ENCODE results near the gene ZNF501. TPM values are rescaled to one million over a fixed set of nuclear protein-coding genes. Genes with fewer than 3 reads are reported as not detected.
A peak's percentile ranks its signal among the peaks of the same experiment; 100 is the strongest.

ZNF501 gene
- 5.2 TPM for total RNA-seq

DNA sequence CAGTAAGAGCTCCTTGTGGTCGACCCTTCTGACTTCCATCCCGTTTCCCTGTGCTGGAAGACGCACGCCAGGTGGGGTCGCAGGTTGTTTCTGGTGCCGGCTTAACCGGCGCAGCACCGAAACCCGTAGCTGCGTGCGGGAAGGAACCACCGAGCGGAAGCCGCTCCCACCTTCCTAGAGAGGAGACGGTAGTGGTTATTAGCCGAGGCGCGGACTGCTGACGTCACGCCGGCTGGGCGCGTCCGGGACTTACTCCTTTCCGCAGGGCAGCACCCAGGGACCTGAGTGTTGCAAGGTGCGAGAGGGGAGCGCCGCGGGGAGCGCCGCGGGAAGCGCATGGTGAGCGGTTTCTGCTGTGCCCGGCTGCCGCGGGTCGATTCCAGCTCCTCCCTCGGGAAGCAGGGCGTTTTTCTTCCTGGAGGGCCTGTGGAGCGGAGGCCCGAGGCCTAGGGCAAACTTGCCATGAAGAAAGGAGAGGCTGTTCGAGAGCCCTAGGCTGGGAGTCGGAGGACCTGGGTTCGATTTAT lies at the start of gene ZNF501:
TSS of gene ZNF501 (plus strand) at position 252 of the 527 bp plus-strand sequence. CDS start 4,787 bp downstream, outside the sequence.
- H3K27ac ChIP-seq (ENCODE audit: low read depth, low read length): peak within 1 kb of the TSS; percentile 7
- H3K4me1 ChIP-seq (ENCODE audit: control insufficient read depth in 3 of 3, insufficient read depth in 3 of 3, low read length in 3 of 3): peaks cover 0 to 5% (median 2%) of the 10 kb centered on the region in 3 donors
- H3K4me3 ChIP-seq (ENCODE audit: low read length in 3 of 3): peak within 1 kb of the TSS; percentile 84 to 97 (median 92)
- H3K27me3 ChIP-seq (ENCODE audit: control insufficient read depth in 3 of 3, insufficient read depth in 3 of 3, low read length in 3 of 3): no peaks in the 10 kb centered on the region
- H3K9me3 ChIP-seq (ENCODE audit: control insufficient read depth in 3 of 3, low read length in 3 of 3): peaks cover 10 to 35% (median 25%) of the 10 kb centered on the region in 3 donors
- H3K9ac ChIP-seq (ENCODE audit: low read depth in 1 of 3, low read length in 3 of 3): peak within 1 kb of the TSS; percentile 67 to 90 (median 86)
- H3K36me3 ChIP-seq (ENCODE audit: control insufficient read depth in 3 of 3, insufficient read depth in 3 of 3, low read length in 3 of 3): peaks cover 29 to 32% (median 32%) of the 10 kb centered on the region in 3 donors

DNA sequence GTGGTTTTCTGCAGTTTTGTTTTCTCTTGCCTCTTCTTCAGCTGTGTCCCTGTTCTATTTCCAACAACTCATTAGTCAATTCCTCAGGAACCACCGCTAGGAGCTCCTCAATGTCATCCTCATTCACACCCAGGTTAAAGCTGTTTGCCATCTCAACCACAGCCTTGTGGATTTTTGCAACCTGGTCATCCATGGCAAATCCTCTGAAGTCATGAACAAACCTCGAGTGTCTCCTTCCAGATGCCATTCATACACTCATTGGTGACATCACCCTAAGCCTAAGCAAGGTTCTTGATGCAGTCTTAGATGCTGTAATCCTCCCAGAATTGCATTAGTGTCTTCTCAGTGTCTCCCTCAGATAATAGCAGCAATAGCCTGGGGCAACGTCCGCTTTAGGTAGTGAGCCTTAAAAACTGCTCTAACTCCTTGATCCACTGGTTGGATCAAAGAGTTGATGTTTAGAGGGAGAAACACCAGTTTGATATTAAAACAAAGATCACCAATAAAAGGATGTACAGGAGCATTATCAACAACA lies 48.4 kb upstream of the ZNF501 start:
- H3K9me3 ChIP-seq (ENCODE audit: control insufficient read depth in 3 of 3, low read length in 3 of 3): peaks cover 0 to 2% (median 0%) of the 10 kb centered on the region in 3 donors
- H3K4me1 ChIP-seq (ENCODE audit: control insufficient read depth in 3 of 3, insufficient read depth in 3 of 3, low read length in 3 of 3): peaks cover 0 to 9% (median 4%) of the 10 kb centered on the region in 3 donors
- no peak overlapping the region for H3K4me3 ChIP-seq (ENCODE audit: low read length in 3 of 3)
- H3K9ac ChIP-seq (ENCODE audit: low read depth in 1 of 3, low read length in 3 of 3): no peak overlapping the region
- peaks cover 0 to 2% (median 0%) of the 10 kb centered on the region in 3 donors for H3K27me3 ChIP-seq (ENCODE audit: control insufficient read depth in 3 of 3, insufficient read depth in 3 of 3, low read length in 3 of 3)
- H3K27ac ChIP-seq (ENCODE audit: low read depth, low read length): no peak overlapping the region
- peaks cover 0 to 11% (median 6%) of the 10 kb centered on the region in 3 donors for H3K36me3 ChIP-seq (ENCODE audit: control insufficient read depth in 3 of 3, insufficient read depth in 3 of 3, low read length in 3 of 3)

DNA sequence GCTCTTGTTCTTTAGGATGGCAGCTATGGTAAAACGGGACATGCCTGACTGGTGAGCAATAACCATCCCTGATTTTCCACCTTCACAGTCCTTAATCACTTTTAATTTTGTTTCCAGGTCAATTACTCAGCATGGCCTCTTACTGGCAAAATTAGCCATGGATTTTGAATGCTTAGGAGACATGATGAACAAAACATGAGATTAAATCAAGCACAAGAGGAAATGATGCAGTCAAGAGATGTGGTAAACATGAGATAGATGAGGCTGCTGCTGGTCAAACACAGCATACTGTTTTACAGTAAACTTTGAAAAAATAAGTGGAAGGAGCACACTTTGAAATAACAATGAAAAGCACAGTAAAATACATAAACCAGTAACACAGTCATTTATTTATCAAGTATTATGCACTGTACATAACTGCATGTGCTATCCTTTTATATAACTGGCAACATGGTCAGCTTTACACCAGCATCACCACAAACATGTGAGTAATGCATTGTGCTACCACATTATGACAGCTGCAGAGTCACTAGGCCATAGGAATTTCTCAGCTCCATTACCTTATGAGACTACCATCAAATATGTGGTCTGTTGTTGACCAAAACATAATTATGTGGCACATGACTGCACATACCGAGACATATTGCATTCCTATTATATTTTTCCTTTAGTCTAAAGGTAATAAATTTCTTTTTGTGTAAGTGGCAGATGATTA lies 47.1 kb upstream of the ZNF501 start:
- H3K4me3 ChIP-seq (ENCODE audit: low read length in 3 of 3): no peak overlapping the region
- peaks cover 0 to 9% (median 4%) of the 10 kb centered on the region in 3 donors for H3K4me1 ChIP-seq (ENCODE audit: control insufficient read depth in 3 of 3, insufficient read depth in 3 of 3, low read length in 3 of 3)
- H3K9me3 ChIP-seq (ENCODE audit: control insufficient read depth in 3 of 3, low read length in 3 of 3): peaks cover 0 to 2% (median 0%) of the 10 kb centered on the region in 3 donors
- no peak overlapping the region for H3K9ac ChIP-seq (ENCODE audit: low read depth in 1 of 3, low read length in 3 of 3)
- no peak overlapping the region for H3K27ac ChIP-seq (ENCODE audit: low read depth, low read length)
- H3K27me3 ChIP-seq (ENCODE audit: control insufficient read depth in 3 of 3, insufficient read depth in 3 of 3, low read length in 3 of 3): peaks cover 0 to 4% (median 0%) of the 10 kb centered on the region in 3 donors
- peaks cover 0 to 11% (median 6%) of the 10 kb centered on the region in 3 donors for H3K36me3 ChIP-seq (ENCODE audit: control insufficient read depth in 3 of 3, insufficient read depth in 3 of 3, low read length in 3 of 3)

DNA sequence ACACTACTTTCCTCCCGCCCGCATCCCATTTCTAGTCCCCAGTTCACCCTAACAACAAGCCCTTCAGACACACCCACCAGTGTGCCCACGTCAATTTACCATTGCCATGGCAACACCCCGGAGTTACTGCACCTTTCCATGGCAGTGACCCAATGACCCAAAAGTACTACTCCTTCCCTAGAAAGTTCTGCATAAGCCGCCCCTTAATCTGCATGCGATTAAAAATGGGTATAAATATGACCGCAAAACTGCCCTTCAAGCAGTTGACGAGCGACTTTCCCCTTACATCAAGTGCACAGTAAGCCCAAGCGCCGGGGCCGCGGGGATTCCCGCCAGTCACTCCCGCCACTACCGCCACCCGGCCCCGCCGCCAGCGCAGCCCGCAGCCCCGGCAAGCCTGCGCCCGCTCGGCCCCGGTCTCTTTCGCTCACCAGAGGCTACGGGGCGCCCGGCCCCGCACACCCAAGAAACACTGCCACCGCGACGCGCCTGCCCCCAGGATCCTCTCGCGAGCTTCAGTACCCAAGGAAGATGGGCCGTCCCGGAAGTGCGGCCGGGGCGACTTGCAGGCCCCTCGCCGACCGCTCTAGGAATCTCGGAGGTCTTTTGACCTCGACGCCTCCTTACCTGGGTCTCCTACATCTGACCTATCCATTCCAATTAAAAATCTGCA lies 44.2 kb upstream of the ZNF501 start:
- H3K27ac ChIP-seq (ENCODE audit: low read depth, low read length): no peak overlapping the region
- peak overlapping the region; percentile 71 to 78 (median 77) for H3K4me3 ChIP-seq (ENCODE audit: low read length in 3 of 3)
- H3K9ac ChIP-seq (ENCODE audit: low read depth in 1 of 3, low read length in 3 of 3): peak overlapping the region; percentile 26 to 68 (median 60)
- peaks cover 0 to 9% (median 4%) of the 10 kb centered on the region in 3 donors for H3K4me1 ChIP-seq (ENCODE audit: control insufficient read depth in 3 of 3, insufficient read depth in 3 of 3, low read length in 3 of 3)
- peaks cover 0 to 11% (median 6%) of the 10 kb centered on the region in 3 donors for H3K36me3 ChIP-seq (ENCODE audit: control insufficient read depth in 3 of 3, insufficient read depth in 3 of 3, low read length in 3 of 3)
- H3K9me3 ChIP-seq (ENCODE audit: control insufficient read depth in 3 of 3, low read length in 3 of 3): peaks cover 0 to 2% (median 0%) of the 10 kb centered on the region in 3 donors
- peaks cover 0 to 4% (median 4%) of the 10 kb centered on the region in 3 donors for H3K27me3 ChIP-seq (ENCODE audit: control insufficient read depth in 3 of 3, insufficient read depth in 3 of 3, low read length in 3 of 3)

DNA sequence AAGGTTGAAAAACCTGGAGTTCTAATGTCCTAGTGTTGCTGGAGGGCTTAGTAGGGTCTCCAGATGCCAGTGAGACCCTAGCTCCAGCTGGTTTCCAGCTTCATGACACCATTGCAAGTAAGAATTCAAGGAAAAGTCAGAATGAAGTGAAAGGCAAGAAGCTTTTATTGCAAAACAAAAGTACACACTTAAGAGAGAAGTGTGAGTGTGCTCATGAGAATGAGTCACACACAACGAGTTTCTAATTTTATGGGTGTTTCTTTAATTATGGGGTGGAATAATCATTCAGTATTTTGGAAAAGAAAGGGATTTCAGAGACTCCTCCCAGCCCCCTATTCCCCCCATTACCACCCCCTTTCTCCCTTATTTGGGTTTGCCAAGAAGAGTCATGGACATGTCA lies 41.5 kb upstream of the ZNF501 start:
- H3K27me3 ChIP-seq (ENCODE audit: control insufficient read depth in 3 of 3, insufficient read depth in 3 of 3, low read length in 3 of 3): peaks cover 0 to 4% (median 4%) of the 10 kb centered on the region in 3 donors
- peaks cover 0 to 9% (median under 1%) of the 10 kb centered on the region in 3 donors for H3K36me3 ChIP-seq (ENCODE audit: control insufficient read depth in 3 of 3, insufficient read depth in 3 of 3, low read length in 3 of 3)
- peaks cover 0 to 9% (median 4%) of the 10 kb centered on the region in 3 donors for H3K4me1 ChIP-seq (ENCODE audit: control insufficient read depth in 3 of 3, insufficient read depth in 3 of 3, low read length in 3 of 3)
- no peaks in the 10 kb centered on the region for H3K9me3 ChIP-seq (ENCODE audit: control insufficient read depth in 3 of 3, low read length in 3 of 3)
- H3K4me3 ChIP-seq (ENCODE audit: low read length in 3 of 3): no peak overlapping the region
- H3K27ac ChIP-seq (ENCODE audit: low read depth, low read length): no peak overlapping the region
- H3K9ac ChIP-seq (ENCODE audit: low read depth in 1 of 3, low read length in 3 of 3): no peak overlapping the region

DNA sequence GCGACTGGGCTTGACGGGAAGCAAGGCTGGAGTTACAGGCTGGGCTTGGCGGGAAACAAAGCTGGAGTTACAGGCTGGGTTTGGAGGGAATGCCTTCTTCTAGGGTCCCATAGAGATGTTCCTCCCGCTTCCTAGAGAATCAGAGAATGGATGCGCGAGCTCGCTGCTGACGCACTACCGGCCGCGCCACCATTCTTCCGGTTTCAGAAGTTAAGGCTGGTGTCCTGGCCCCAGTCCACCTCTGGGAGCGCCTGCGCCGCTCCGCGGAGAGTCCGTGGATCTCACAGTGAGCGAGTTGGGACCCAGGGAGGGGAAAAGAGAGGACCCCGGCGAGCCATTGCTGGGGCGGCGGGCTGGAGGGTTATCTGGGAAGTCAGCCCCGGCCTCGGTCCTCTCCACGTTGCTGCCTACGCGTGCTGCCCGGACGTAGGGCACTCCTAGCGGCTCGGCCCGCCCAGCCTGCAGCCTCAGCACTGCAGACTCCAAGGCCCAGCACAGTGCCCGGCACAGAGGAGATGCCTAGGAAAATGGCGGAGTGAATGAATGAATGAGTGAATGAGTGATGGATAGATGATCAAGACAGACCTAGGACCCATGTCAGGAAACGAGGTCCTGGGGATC lies 16.9 kb upstream of the ZNF501 start, which contains the start of gene ZNF502:
TSS of gene ZNF502 (plus strand) at position 206 of the 621 bp plus-strand sequence. CDS start 7,602 bp downstream, outside the sequence.
- Histone ChIP-seq H3K9me3 (ENCODE audit: control insufficient read depth in 3 of 3, low read length in 3 of 3) (peaks cover 9 to 18% (median 12%) of the 10 kb centered on the region in 3 donors), H3K9ac (ENCODE audit: low read depth in 1 of 3, low read length in 3 of 3) (peak within 1 kb of the TSS; percentile 73 to 82 (median 80))

DNA sequence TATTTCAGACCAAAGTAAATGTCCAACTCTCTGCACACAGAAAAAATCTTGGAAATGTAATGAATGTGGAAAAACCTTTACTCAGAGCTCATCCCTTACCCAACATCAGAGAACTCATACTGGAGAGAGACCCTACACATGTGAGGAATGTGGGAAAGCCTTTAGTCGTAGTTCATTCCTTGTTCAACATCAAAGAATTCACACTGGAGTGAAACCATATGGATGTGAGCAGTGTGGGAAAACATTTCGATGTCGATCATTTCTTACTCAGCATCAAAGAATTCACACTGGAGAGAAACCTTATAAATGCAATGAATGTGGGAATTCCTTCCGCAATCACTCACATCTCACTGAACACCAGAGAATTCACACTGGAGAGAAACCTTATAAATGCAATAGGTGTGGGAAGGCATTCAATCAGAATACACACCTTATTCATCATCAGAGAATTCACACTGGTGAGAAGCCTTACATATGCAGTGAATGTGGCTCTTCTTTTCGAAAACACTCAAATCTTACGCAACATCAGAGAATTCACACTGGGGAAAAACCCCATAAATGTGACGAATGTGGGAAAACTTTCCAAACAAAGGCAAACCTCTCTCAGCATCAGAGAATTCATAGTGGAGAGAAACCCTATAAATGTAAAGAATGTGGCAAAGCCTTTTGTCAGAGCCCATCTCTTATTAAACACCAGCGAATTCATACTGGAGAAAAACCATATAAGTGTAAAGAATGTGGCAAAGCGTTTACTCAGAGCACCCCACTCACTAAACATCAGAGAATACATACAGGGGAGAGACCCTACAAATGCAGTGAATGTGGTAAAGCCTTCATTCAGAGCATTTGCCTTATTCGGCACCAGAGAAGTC lies 8.0 kb upstream of the ZNF501 start:
- Histone ChIP-seq H3K9me3 (ENCODE audit: control insufficient read depth in 3 of 3, low read length in 3 of 3) (peaks cover 33 to 67% (median 58%) of the 10 kb centered on the region in 3 donors), H3K27me3 (ENCODE audit: control insufficient read depth in 3 of 3, insufficient read depth in 3 of 3, low read length in 3 of 3) (no peaks in the 10 kb centered on the region), H3K4me3 (ENCODE audit: low read length in 3 of 3) (peak overlapping the region in 2 of 3 donors; percentile 23 to 52), H3K36me3 (ENCODE audit: control insufficient read depth in 3 of 3, insufficient read depth in 3 of 3, low read length in 3 of 3) (peaks cover 43 to 57% (median 48%) of the 10 kb centered on the region in 3 donors), H3K9ac (ENCODE audit: low read depth in 1 of 3, low read length in 3 of 3) (no peak overlapping the region), H3K4me1 (ENCODE audit: control insufficient read depth in 3 of 3, insufficient read depth in 3 of 3, low read length in 3 of 3) (no peaks in the 10 kb centered on the region), H3K27ac (ENCODE audit: low read depth, low read length) (no peak overlapping the region)

More for the DNA sequence above, 16.9 kb upstream of the ZNF501 start, which contains the start of gene ZNF502:
- Histone ChIP-seq H3K4me3 (ENCODE audit: low read length in 3 of 3) (peak within 1 kb of the TSS; percentile 86 to 94 (median 93)), H3K36me3 (ENCODE audit: control insufficient read depth in 3 of 3, insufficient read depth in 3 of 3, low read length in 3 of 3) (peaks cover 4 to 9% (median 8%) of the 10 kb centered on the region in 3 donors), H3K27me3 (ENCODE audit: control insufficient read depth in 3 of 3, insufficient read depth in 3 of 3, low read length in 3 of 3) (peaks cover 0 to 5% (median 3%) of the 10 kb centered on the region in 3 donors), H3K27ac (ENCODE audit: low read depth, low read length) (peak within 1 kb of the TSS; percentile 56), H3K4me1 (ENCODE audit: control insufficient read depth in 3 of 3, insufficient read depth in 3 of 3, low read length in 3 of 3) (no peaks in the 10 kb centered on the region)

DNA sequence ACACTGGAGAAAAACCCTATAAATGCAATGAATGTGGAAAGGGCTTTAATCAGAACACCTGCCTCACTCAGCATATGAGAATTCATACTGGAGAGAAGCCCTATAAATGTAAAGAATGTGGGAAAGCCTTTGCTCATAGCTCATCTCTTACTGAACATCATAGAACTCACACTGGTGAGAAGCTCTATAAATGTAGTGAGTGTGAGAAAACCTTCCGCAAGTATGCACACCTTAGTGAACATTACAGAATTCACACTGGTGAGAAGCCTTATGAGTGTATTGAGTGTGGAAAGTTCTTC lies 7.4 kb upstream of the ZNF501 start:
- Histone ChIP-seq H3K4me3 (ENCODE audit: low read length in 3 of 3) (peak overlapping the region in 2 of 3 donors; percentile 23 to 52), H3K36me3 (ENCODE audit: control insufficient read depth in 3 of 3, insufficient read depth in 3 of 3, low read length in 3 of 3) (peaks cover 41 to 54% (median 48%) of the 10 kb centered on the region in 3 donors), H3K27ac (ENCODE audit: low read depth, low read length) (no peak overlapping the region), H3K9ac (ENCODE audit: low read depth in 1 of 3, low read length in 3 of 3) (no peak overlapping the region), H3K9me3 (ENCODE audit: control insufficient read depth in 3 of 3, low read length in 3 of 3) (peaks cover 33 to 63% (median 58%) of the 10 kb centered on the region in 3 donors), H3K27me3 (ENCODE audit: control insufficient read depth in 3 of 3, insufficient read depth in 3 of 3, low read length in 3 of 3) (no peaks in the 10 kb centered on the region), H3K4me1 (ENCODE audit: control insufficient read depth in 3 of 3, insufficient read depth in 3 of 3, low read length in 3 of 3) (no peaks in the 10 kb centered on the region)

All from skeletal muscle tissue (tissue), 4 donors.